Measurements from ENCODE around the gene TMOD1. TPM values are rescaled to one million over a fixed set of nuclear protein-coding genes. Genes with fewer than 3 reads are reported as not detected.

Gene TMOD1
- total and polyA plus RNA-seq, 2 of the 13 experiments (the other 11 are each of a cell fraction or from before 2014, with no cell fraction given): 0.04 to 0.07 TPM

DNA sequence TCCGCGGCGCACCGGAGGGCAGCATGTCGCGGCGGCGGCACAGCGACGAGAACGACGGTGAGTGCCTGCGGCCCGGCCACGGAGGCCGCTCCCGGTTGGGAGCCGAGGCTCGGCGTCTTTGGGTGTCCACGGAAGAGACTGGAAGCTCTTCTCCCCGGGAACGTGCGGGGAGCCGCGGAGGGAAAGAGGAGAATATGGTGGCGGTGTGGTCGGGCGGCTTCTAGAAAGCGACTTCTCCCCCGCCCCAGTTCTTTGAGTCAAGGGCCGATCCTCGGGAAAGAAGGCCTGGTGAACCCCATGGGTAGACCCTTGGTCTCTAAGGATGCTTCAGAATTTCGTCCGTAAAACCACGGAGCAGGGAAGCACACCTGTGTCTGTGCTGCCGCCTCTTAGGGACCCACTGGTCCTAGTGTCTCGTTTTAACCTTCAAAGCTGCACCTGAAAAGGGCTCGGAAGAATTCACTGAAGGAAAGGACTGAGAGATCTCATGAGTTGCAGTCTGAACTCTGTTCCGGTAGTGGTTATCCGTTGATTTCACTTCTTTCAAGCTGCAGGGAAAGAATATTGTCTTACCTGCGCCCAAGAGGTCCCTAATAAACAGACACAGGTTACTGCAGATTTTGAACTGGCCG, 132.5 kb downstream of the TMOD1 start (continued):
- TF ChIP-seq, protein P1, sequence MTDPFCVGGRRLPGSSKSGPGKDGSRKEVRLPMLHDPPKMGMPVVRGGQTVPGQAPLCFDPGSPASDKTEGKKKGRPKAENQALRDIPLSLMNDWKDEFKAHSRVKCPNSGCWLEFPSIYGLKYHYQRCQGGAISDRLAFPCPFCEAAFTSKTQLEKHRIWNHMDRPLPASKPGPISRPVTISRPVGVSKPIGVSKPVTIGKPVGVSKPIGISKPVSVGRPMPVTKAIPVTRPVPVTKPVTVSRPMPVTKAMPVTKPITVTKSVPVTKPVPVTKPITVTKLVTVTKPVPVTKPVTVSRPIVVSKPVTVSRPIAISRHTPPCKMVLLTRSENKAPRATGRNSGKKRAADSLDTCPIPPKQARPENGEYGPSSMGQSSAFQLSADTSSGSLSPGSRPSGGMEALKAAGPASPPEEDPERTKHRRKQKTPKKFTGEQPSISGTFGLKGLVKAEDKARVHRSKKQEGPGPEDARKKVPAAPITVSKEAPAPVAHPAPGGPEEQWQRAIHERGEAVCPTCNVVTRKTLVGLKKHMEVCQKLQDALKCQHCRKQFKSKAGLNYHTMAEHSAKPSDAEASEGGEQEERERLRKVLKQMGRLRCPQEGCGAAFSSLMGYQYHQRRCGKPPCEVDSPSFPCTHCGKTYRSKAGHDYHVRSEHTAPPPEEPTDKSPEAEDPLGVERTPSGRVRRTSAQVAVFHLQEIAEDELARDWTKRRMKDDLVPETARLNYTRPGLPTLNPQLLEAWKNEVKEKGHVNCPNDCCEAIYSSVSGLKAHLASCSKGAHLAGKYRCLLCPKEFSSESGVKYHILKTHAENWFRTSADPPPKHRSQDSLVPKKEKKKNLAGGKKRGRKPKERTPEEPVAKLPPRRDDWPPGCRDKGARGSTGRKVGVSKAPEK (CRISPR knock-in tag; IDR thresholded peaks at IDR 0.05; ENCODE audit: borderline replicate concordance): no peak
- TF ChIP-seq NCOA2 (CRISPR knock-in tag; IDR thresholded peaks at IDR 0.05) (no peak), SAP130 (CRISPR knock-in tag; IDR thresholded peaks at IDR 0.05; ENCODE audit: low read depth) (peak; percentile 36; the same call in 1 of the 2 replicates), PTBP1 (IDR thresholded peaks at IDR 0.05; ENCODE audit: low read depth, low read length, poor library complexity, severe bottlenecking) (peak; percentile 50), SALL1 (CRISPR knock-in tag; IDR thresholded peaks at IDR 0.05) (no peak; the same call in none of the 2 replicates), CEBPG (CRISPR knock-in tag; IDR thresholded peaks at IDR 0.05) (no peak), GTF3A (CRISPR knock-in tag; conservative IDR thresholded peaks at IDR 0.05) (no peak), GABPA (IDR thresholded peaks at IDR 0.05; ENCODE audit: low read depth, low read length) (no peak), GABPA (CRISPR knock-in tag; IDR thresholded peaks at IDR 0.05; ENCODE audit: low read depth) (0 out of 2 replicates have a peak, but pooled peaks have one; percentile 23)
- TF ChIP-seq, protein P2, sequence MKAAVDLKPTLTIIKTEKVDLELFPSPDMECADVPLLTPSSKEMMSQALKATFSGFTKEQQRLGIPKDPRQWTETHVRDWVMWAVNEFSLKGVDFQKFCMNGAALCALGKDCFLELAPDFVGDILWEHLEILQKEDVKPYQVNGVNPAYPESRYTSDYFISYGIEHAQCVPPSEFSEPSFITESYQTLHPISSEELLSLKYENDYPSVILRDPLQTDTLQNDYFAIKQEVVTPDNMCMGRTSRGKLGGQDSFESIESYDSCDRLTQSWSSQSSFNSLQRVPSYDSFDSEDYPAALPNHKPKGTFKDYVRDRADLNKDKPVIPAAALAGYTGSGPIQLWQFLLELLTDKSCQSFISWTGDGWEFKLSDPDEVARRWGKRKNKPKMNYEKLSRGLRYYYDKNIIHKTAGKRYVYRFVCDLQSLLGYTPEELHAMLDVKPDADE (CRISPR knock-in tag; IDR thresholded peaks at IDR 0.05): no peak
- TF ChIP-seq, protein P3, sequence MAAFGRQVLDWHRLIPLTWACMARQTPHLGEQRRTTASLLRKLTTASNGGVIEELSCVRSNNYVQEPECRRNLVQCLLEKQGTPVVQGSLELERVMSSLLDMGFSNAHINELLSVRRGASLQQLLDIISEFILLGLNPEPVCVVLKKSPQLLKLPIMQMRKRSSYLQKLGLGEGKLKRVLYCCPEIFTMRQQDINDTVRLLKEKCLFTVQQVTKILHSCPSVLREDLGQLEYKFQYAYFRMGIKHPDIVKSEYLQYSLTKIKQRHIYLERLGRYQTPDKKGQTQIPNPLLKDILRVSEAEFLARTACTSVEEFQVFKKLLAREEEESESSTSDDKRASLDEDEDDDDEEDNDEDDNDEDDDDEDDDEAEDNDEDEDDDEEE (CRISPR knock-in tag; IDR thresholded peaks at IDR 0.05): no peak
- TF ChIP-seq, protein P4, sequence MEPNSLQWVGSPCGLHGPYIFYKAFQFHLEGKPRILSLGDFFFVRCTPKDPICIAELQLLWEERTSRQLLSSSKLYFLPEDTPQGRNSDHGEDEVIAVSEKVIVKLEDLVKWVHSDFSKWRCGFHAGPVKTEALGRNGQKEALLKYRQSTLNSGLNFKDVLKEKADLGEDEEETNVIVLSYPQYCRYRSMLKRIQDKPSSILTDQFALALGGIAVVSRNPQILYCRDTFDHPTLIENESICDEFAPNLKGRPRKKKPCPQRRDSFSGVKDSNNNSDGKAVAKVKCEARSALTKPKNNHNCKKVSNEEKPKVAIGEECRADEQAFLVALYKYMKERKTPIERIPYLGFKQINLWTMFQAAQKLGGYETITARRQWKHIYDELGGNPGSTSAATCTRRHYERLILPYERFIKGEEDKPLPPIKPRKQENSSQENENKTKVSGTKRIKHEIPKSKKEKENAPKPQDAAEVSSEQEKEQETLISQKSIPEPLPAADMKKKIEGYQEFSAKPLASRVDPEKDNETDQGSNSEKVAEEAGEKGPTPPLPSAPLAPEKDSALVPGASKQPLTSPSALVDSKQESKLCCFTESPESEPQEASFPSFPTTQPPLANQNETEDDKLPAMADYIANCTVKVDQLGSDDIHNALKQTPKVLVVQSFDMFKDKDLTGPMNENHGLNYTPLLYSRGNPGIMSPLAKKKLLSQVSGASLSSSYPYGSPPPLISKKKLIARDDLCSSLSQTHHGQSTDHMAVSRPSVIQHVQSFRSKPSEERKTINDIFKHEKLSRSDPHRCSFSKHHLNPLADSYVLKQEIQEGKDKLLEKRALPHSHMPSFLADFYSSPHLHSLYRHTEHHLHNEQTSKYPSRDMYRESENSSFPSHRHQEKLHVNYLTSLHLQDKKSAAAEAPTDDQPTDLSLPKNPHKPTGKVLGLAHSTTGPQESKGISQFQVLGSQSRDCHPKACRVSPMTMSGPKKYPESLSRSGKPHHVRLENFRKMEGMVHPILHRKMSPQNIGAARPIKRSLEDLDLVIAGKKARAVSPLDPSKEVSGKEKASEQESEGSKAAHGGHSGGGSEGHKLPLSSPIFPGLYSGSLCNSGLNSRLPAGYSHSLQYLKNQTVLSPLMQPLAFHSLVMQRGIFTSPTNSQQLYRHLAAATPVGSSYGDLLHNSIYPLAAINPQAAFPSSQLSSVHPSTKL (CRISPR knock-in tag; IDR thresholded peaks at IDR 0.05): no peak
- TF ChIP-seq, protein P5, sequence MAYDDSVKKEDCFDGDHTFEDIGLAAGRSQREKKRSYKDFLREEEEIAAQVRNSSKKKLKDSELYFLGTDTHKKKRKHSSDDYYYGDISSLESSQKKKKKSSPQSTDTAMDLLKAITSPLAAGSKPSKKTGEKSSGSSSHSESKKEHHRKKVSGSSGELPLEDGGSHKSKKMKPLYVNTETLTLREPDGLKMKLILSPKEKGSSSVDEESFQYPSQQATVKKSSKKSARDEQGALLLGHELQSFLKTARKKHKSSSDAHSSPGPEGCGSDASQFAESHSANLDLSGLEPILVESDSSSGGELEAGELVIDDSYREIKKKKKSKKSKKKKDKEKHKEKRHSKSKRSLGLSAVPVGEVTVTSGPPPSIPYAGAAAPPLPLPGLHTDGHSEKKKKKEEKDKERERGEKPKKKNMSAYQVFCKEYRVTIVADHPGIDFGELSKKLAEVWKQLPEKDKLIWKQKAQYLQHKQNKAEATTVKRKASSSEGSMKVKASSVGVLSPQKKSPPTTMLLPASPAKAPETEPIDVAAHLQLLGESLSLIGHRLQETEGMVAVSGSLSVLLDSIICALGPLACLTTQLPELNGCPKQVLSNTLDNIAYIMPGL (CRISPR knock-in tag; IDR thresholded peaks at IDR 0.05; ENCODE audit: borderline replicate concordance in 1 of 2, low read depth in 1 of 2): peak in 1 of 2 experiments; percentile 27; a peak in 1 of 4 replicates
- TF ChIP-seq, protein P6, sequence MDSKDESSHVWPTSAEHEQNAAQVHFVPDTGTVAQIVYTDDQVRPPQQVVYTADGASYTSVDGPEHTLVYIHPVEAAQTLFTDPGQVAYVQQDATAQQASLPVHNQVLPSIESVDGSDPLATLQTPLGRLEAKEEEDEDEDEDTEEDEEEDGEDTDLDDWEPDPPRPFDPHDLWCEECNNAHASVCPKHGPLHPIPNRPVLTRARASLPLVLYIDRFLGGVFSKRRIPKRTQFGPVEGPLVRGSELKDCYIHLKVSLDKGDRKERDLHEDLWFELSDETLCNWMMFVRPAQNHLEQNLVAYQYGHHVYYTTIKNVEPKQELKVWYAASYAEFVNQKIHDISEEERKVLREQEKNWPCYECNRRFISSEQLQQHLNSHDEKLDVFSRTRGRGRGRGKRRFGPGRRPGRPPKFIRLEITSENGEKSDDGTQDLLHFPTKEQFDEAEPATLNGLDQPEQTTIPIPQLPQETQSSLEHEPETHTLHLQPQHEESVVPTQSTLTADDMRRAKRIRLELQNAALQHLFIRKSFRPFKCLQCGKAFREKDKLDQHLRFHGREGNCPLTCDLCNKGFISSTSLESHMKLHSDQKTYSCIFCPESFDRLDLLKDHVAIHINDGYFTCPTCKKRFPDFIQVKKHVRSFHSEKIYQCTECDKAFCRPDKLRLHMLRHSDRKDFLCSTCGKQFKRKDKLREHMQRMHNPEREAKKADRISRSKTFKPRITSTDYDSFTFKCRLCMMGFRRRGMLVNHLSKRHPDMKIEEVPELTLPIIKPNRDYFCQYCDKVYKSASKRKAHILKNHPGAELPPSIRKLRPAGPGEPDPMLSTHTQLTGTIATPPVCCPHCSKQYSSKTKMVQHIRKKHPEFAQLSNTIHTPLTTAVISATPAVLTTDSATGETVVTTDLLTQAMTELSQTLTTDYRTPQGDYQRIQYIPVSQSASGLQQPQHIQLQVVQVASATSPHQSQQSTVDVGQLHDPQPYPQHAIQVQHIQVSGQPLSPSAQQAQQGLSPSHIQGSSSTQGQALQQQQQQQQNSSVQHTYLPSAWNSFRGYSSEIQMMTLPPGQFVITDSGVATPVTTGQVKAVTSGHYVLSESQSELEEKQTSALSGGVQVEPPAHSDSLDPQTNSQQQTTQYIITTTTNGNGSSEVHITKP (CRISPR knock-in tag; IDR thresholded peaks at IDR 0.05; ENCODE audit: low read depth): no peak
